ENCODE data around the gene TPD52L1. TPM values are rescaled to one million over a fixed set of nuclear protein-coding genes. Genes with fewer than 3 reads are reported as not detected.

Gene TPD52L1
- total and polyA plus RNA-seq, 2 experiments from 2014 or later, result 22.8 to 24.0 TPM

DNA sequence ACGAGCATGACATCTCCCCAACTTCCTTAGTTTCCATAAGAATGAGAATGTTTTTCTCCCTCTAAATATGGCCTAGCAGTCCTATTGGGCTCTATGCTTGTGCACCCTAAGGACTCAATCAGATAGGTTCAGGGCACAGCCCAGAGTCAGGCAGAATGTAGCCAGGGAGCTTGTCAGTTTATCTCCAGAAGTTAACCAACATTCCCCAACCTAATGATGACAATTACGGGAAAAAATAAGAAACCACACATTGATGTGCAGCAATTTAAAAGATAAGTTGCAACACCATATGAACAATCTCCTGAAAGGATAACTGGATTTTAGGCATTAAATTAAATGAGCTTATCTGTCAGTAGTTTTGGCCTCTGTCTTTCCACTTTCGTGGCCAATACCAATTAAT lies 77.1 kb downstream of the TPD52L1 start:
- H3K27ac Mint-ChIP-seq, result no peak overlapping the region
- H3K4me3 ChIP-seq, result no peak overlapping the region
- peaks cover 10% of the 10 kb centered on the region; the same call in 2 of the 3 replicates for H3K4me1 Mint-ChIP-seq
- DNase-seq (ENCODE audit: low spot score) (no peak), ATAC-seq (no peak)
- H3K27ac ChIP-seq (ENCODE audit: low read depth), result no peak overlapping the region
- H3K27me3 ChIP-seq (ENCODE audit: insufficient read depth), result no peaks in the 10 kb centered on the region
- no peak overlapping the region for H3K4me2 ChIP-seq
- H3K79me2 ChIP-seq (replicated peaks; ENCODE audit: insufficient read depth), result no peaks in the 10 kb centered on the region
- no peaks in the 10 kb centered on the region for H3K9me3 Mint-ChIP-seq
- H4K20me1 ChIP-seq (replicated peaks; ENCODE audit: insufficient read depth), result no peaks in the 10 kb centered on the region
- no peaks in the 10 kb centered on the region for H3F3A ChIP-seq (replicated peaks; ENCODE audit: low read depth)
- H3K36me3 ChIP-seq (ENCODE audit: insufficient read depth), result no peaks in the 10 kb centered on the region
- H2AFZ ChIP-seq, result no peak overlapping the region
- H3K4me1 ChIP-seq (ENCODE audit: insufficient read depth), result no peaks in the 10 kb centered on the region
- H3K27me3 Mint-ChIP-seq (ENCODE audit: insufficient read depth, low read depth, poor library complexity), result no peaks in the 10 kb centered on the region
- no peak for TF ChIP-seq STAT1 (IDR thresholded peaks at IDR 0.05; ENCODE audit: unreplicated experiment)
- TF ChIP-seq, protein P1, sequence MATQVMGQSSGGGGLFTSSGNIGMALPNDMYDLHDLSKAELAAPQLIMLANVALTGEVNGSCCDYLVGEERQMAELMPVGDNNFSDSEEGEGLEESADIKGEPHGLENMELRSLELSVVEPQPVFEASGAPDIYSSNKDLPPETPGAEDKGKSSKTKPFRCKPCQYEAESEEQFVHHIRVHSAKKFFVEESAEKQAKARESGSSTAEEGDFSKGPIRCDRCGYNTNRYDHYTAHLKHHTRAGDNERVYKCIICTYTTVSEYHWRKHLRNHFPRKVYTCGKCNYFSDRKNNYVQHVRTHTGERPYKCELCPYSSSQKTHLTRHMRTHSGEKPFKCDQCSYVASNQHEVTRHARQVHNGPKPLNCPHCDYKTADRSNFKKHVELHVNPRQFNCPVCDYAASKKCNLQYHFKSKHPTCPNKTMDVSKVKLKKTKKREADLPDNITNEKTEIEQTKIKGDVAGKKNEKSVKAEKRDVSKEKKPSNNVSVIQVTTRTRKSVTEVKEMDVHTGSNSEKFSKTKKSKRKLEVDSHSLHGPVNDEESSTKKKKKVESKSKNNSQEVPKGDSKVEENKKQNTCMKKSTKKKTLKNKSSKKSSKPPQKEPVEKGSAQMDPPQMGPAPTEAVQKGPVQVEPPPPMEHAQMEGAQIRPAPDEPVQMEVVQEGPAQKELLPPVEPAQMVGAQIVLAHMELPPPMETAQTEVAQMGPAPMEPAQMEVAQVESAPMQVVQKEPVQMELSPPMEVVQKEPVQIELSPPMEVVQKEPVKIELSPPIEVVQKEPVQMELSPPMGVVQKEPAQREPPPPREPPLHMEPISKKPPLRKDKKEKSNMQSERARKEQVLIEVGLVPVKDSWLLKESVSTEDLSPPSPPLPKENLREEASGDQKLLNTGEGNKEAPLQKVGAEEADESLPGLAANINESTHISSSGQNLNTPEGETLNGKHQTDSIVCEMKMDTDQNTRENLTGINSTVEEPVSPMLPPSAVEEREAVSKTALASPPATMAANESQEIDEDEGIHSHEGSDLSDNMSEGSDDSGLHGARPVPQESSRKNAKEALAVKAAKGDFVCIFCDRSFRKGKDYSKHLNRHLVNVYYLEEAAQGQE (IDR thresholded peaks at IDR 0.05; ENCODE audit: unreplicated experiment), result no peak
- no peak for TF ChIP-seq NANOG (IDR thresholded peaks at IDR 0.05; ENCODE audit: borderline replicate concordance)
- TF ChIP-seq ETS1 (IDR thresholded peaks at IDR 0.05), result no peak
- TF ChIP-seq, protein P2, sequence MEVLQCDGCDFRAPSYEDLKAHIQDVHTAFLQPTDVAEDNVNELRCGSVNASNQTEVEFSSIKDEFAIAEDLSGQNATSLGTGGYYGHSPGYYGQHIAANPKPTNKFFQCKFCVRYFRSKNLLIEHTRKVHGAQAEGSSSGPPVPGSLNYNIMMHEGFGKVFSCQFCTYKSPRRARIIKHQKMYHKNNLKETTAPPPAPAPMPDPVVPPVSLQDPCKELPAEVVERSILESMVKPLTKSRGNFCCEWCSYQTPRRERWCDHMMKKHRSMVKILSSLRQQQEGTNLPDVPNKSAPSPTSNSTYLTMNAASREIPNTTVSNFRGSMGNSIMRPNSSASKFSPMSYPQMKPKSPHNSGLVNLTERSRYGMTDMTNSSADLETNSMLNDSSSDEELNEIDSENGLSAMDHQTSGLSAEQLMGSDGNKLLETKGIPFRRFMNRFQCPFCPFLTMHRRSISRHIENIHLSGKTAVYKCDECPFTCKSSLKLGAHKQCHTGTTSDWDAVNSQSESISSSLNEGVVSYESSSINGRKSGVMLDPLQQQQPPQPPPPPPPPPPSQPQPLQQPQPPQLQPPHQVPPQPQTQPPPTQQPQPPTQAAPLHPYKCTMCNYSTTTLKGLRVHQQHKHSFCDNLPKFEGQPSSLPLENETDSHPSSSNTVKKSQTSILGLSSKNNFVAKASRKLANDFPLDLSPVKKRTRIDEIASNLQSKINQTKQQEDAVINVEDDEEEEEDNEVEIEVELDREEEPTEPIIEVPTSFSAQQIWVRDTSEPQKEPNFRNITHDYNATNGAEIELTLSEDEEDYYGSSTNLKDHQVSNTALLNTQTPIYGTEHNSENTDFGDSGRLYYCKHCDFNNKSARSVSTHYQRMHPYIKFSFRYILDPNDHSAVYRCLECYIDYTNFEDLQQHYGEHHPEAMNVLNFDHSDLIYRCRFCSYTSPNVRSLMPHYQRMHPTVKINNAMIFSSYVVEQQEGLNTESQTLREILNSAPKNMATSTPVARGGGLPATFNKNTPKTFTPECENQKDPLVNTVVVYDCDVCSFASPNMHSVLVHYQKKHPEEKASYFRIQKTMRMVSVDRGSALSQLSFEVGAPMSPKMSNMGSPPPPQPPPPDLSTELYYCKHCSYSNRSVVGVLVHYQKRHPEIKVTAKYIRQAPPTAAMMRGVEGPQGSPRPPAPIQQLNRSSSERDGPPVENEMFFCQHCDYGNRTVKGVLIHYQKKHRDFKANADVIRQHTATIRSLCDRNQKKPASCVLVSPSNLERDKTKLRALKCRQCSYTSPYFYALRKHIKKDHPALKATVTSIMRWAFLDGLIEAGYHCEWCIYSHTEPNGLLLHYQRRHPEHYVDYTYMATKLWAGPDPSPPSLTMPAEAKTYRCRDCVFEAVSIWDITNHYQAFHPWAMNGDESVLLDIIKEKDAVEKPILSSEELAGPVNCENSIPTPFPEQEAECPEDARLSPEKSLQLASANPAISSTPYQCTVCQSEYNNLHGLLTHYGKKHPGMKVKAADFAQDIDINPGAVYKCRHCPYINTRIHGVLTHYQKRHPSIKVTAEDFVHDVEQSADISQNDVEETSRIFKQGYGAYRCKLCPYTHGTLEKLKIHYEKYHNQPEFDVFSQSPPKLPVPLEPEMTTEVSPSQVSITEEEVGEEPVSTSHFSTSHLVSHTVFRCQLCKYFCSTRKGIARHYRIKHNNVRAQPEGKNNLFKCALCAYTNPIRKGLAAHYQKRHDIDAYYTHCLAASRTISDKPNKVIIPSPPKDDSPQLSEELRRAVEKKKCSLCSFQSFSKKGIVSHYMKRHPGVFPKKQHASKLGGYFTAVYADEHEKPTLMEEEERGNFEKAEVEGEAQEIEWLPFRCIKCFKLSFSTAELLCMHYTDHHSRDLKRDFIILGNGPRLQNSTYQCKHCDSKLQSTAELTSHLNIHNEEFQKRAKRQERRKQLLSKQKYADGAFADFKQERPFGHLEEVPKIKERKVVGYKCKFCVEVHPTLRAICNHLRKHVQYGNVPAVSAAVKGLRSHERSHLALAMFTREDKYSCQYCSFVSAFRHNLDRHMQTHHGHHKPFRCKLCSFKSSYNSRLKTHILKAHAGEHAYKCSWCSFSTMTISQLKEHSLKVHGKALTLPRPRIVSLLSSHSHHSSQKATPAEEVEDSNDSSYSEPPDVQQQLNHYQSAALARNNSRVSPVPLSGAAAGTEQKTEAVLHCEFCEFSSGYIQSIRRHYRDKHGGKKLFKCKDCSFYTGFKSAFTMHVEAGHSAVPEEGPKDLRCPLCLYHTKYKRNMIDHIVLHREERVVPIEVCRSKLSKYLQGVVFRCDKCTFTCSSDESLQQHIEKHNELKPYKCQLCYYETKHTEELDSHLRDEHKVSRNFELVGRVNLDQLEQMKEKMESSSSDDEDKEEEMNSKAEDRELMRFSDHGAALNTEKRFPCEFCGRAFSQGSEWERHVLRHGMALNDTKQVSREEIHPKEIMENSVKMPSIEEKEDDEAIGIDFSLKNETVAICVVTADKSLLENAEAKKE (CRISPR knock-in tag; IDR thresholded peaks at IDR 0.05), result no peak
- no peak for TF ChIP-seq EZH2 (IDR thresholded peaks at IDR 0.05; ENCODE audit: low read depth, unreplicated experiment)
- TF ChIP-seq ZNF114 (CRISPR knock-in tag; IDR thresholded peaks at IDR 0.05), result no peak
- no peak for TF ChIP-seq JUNB (IDR thresholded peaks at IDR 0.05; ENCODE audit: unreplicated experiment)
- TF ChIP-seq POLR2AphosphoS5 (IDR thresholded peaks at IDR 0.05; ENCODE audit: low read depth), result no peak
- no peak for TF ChIP-seq ZNF331 (CRISPR knock-in tag; IDR thresholded peaks at IDR 0.05; ENCODE audit: low read depth)
- TF ChIP-seq EZH2phosphoT487 (IDR thresholded peaks at IDR 0.05; ENCODE audit: unreplicated experiment), result no peak
- TF ChIP-seq, protein P3, sequence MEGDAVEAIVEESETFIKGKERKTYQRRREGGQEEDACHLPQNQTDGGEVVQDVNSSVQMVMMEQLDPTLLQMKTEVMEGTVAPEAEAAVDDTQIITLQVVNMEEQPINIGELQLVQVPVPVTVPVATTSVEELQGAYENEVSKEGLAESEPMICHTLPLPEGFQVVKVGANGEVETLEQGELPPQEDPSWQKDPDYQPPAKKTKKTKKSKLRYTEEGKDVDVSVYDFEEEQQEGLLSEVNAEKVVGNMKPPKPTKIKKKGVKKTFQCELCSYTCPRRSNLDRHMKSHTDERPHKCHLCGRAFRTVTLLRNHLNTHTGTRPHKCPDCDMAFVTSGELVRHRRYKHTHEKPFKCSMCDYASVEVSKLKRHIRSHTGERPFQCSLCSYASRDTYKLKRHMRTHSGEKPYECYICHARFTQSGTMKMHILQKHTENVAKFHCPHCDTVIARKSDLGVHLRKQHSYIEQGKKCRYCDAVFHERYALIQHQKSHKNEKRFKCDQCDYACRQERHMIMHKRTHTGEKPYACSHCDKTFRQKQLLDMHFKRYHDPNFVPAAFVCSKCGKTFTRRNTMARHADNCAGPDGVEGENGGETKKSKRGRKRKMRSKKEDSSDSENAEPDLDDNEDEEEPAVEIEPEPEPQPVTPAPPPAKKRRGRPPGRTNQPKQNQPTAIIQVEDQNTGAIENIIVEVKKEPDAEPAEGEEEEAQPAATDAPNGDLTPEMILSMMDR (conservative IDR thresholded peaks at IDR 0.05; ENCODE audit: low read depth in 2 of 2), result no peak
- TF ChIP-seq CREB1 (CRISPR knock-in tag; IDR thresholded peaks at IDR 0.05; ENCODE audit: low read depth), result no peak
- no peaks in the 10 kb centered on the region for H3K9me2 ChIP-seq (ENCODE audit: insufficient read depth)
- H3K36me3 Mint-ChIP-seq (ENCODE audit: low read depth), result no peaks in the 10 kb centered on the region
- no peak overlapping the region for H3K4me3 Mint-ChIP-seq

Measured in GM23338 (cell line).